C1 segment of cervical spinal cord (tissue), 14 donors: ENCODE results near the gene DDX21.
A peak's percentile ranks its signal among the peaks of the same experiment; 100 is the strongest.
"Not testable (repeated sequence)": the region's sequence is repeated elsewhere in the genome, so short reads cannot be mapped to it uniquely, and the experiment has no call there.

Experiments used
- DNase-seq, 14 donors: peaks; one replicate each; lab custom pipeline; 2025; lab: John Stamatoyannopoulos, UW

Gene DDX21

GRCh38 chr10:68955832-68956532 is at the start of gene DDX21:
TSS of gene DDX21 (plus strand) at chr10:68956170. CDS start at chr10:68956226, 56 bp downstream.
- peak; percentile 2 to 93 (median 88) for DNase-seq

GRCh38 chr10:68924593-68924992 is 31.4 kb upstream of the DDX21 start:
- DNase-seq: no peak

GRCh38 chr10:68925489-68925888 is 30.5 kb upstream of the DDX21 start:
- DNase-seq: no peak

GRCh38 chr10:68929157-68929556 is 26.8 kb upstream of the DDX21 start:
- DNase-seq: not testable (repeated sequence)

GRCh38 chr10:68929888-68930287 is 26.1 kb upstream of the DDX21 start:
- DNase-seq: not testable (repeated sequence)

GRCh38 chr10:68932860-68933259 is 23.1 kb upstream of the DDX21 start:
- not testable (repeated sequence) for DNase-seq

- DNase-seq: no peak
These were observed 21.0 kb upstream of the DDX21 start for GRCh38 chr10:68934994-68935393.

GRCh38 chr10:68938117-68938516 is 17.9 kb upstream of the DDX21 start:
- DNase-seq: no peak

- no peak for DNase-seq
These were observed 17.1 kb upstream of the DDX21 start for GRCh38 chr10:68938884-68939283.

- not testable (repeated sequence) for DNase-seq
These were observed 15.1 kb upstream of the DDX21 start for GRCh38 chr10:68940917-68941316.

GRCh38 chr10:68950598-68950997 is 5.4 kb upstream of the DDX21 start:
- DNase-seq: no peak

GRCh38 chr10:68954904-68955303 is 1.1 kb upstream of the DDX21 start:
- DNase-seq: peak in 1 of 14 donors; percentile 0

GRCh38 chr10:68955355-68955831 is 577 bp upstream of the DDX21 start:
- DNase-seq: peak in 1 of 14 donors; percentile 41

GRCh38 chr10:68957284-68957615 is 1.3 kb downstream of the DDX21 start:
- DNase-seq: no peak

GRCh38 chr10:68957654-68958053 is 1.7 kb downstream of the DDX21 start:
- no peak for DNase-seq

- DNase-seq: no peak
These were observed 3.9 kb downstream of the DDX21 start for GRCh38 chr10:68959695-68960527.

- no peak for DNase-seq
These were observed 7.2 kb downstream of the DDX21 start for GRCh38 chr10:68963151-68963550.

GRCh38 chr10:68973975-68974374 is 18.0 kb downstream of the DDX21 start:
- DNase-seq: no peak

- not testable (repeated sequence) for DNase-seq
These were observed 20.0 kb downstream of the DDX21 start for GRCh38 chr10:68975936-68976473.

GRCh38 chr10:68979738-68980137 is 23.8 kb downstream of the DDX21 start:
- DNase-seq: not testable (repeated sequence)

- DNase-seq: no peak
These were observed 25.1 kb downstream of the DDX21 start for GRCh38 chr10:68981074-68981473.

- no peak for DNase-seq
These were observed 26.4 kb downstream of the DDX21 start for GRCh38 chr10:68982389-68982788.
